ENCODE results near the gene PITPNC1. TPM values are rescaled to one million over a fixed set of nuclear protein-coding genes. Genes with fewer than 3 reads are reported as not detected.

The PITPNC1 gene
- total and polyA plus RNA-seq, 8 donors: 9.7 to 21.9 (median 11.3) TPM

DNA sequence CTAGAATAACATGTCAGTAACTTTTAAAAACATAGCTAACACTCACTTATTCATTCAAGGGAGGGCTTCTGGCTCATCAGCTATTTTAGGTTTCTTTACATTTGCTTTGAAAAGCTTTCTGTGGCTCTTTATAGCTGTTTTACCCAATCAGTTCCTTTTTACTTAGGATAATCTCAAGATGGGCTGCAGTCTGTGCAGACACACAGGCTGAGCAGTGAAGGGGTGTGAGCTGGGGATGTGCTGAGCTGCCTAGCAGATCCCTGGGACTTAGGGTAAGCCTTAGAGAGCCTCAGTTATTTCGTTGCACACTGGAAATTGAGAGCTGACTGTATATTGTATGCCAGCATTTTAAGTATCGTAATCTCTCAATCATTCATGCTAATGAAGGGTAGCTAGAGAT lies 310.4 kb downstream of the PITPNC1 start:
- ATAC-seq (no peak), DNase-seq (no peak)
- no peak overlapping the region for H3K27ac ChIP-seq
- H3K27me3 ChIP-seq: no peaks in the 10 kb centered on the region
- H3K4me1 ChIP-seq: peaks cover 0 to 7% of the 10 kb centered on the region in 2 donors
- no peak overlapping the region for H3K4me3 ChIP-seq
- TF ChIP-seq, protein P1, sequence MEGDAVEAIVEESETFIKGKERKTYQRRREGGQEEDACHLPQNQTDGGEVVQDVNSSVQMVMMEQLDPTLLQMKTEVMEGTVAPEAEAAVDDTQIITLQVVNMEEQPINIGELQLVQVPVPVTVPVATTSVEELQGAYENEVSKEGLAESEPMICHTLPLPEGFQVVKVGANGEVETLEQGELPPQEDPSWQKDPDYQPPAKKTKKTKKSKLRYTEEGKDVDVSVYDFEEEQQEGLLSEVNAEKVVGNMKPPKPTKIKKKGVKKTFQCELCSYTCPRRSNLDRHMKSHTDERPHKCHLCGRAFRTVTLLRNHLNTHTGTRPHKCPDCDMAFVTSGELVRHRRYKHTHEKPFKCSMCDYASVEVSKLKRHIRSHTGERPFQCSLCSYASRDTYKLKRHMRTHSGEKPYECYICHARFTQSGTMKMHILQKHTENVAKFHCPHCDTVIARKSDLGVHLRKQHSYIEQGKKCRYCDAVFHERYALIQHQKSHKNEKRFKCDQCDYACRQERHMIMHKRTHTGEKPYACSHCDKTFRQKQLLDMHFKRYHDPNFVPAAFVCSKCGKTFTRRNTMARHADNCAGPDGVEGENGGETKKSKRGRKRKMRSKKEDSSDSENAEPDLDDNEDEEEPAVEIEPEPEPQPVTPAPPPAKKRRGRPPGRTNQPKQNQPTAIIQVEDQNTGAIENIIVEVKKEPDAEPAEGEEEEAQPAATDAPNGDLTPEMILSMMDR (IDR thresholded peaks at IDR 0.05): no peak
- peaks cover 0 to under 1% of the 10 kb centered on the region in 2 donors for H3K36me3 ChIP-seq
- H3K9me3 ChIP-seq: no peaks in the 10 kb centered on the region
- intact Hi-C loops (cut with DNase I): loop anchor here in 1 of 2 donors (5.0 kb wide), 1 partner anchor 310 kb away; the partner anchor contains the start of gene PITPNC1

- H3K27me3 ChIP-seq: no peaks in the 10 kb centered on the region
- H3K27ac ChIP-seq: no peak overlapping the region
- peaks cover 0 to 7% of the 10 kb centered on the region in 2 donors for H3K4me1 ChIP-seq
- peak; percentile 89 for ATAC-seq
- H3K36me3 ChIP-seq: peaks cover 0 to 5% of the 10 kb centered on the region in 2 donors
- peak in 2 of 4 donors; percentile 59 to 70 for DNase-seq
- intact Hi-C loops (cut with DNase I): loop anchor here (5.0 to 10.0 kb wide), 2 partner anchors 312 to 315 kb away; partner anchors contain the start of gene PITPNC1 (in 2 of the 2)
- H3K4me3 ChIP-seq: no peak overlapping the region
- no peaks in the 10 kb centered on the region for H3K9me3 ChIP-seq
- TF ChIP-seq, protein P1 (IDR thresholded peaks at IDR 0.05): peak; percentile 73 to 80
Measured at GRCh38 chr17:67689534-67690177, 312.6 kb downstream of the PITPNC1 start.

GRCh38 chr17:67693811-67694210 lies 316.7 kb downstream of the PITPNC1 start:
- peaks cover 0 to 5% of the 10 kb centered on the region in 2 donors for H3K36me3 ChIP-seq
- no peaks in the 10 kb centered on the region for H3K27me3 ChIP-seq
- DNase-seq (no peak), ATAC-seq (no peak)
- no peaks in the 10 kb centered on the region for H3K9me3 ChIP-seq
- peaks cover 0 to 7% of the 10 kb centered on the region in 2 donors for H3K4me1 ChIP-seq
- no peak overlapping the region for H3K27ac ChIP-seq
- intact Hi-C loops (cut with DNase I): loop anchor here in 1 of 2 donors (10.0 kb wide), 1 partner anchor 319 kb away; the partner anchor contains the start of gene PITPNC1
- TF ChIP-seq, protein P1 (IDR thresholded peaks at IDR 0.05): no peak
- no peak overlapping the region for H3K4me3 ChIP-seq

GRCh38 chr17:67696347-67696746 lies 319.3 kb downstream of the PITPNC1 start:
- Histone ChIP-seq H3K27ac (no peak overlapping the region), H3K27me3 (no peaks in the 10 kb centered on the region), H3K36me3 (peaks cover 0 to 5% of the 10 kb centered on the region in 2 donors), H3K9me3 (peaks cover 0 to 3% of the 10 kb centered on the region in 2 donors), H3K4me1 (no peaks in the 10 kb centered on the region), H3K4me3 (no peak overlapping the region)
- TF ChIP-seq, protein P1 (IDR thresholded peaks at IDR 0.05): no peak
- ATAC-seq (peak; percentile 51), DNase-seq (no peak)
- intact Hi-C loops (cut with DNase I): loop anchor here in 1 of 2 donors (10.0 kb wide), 1 partner anchor 322 kb away; the partner anchor contains the start of gene PITPNC1

DNA sequence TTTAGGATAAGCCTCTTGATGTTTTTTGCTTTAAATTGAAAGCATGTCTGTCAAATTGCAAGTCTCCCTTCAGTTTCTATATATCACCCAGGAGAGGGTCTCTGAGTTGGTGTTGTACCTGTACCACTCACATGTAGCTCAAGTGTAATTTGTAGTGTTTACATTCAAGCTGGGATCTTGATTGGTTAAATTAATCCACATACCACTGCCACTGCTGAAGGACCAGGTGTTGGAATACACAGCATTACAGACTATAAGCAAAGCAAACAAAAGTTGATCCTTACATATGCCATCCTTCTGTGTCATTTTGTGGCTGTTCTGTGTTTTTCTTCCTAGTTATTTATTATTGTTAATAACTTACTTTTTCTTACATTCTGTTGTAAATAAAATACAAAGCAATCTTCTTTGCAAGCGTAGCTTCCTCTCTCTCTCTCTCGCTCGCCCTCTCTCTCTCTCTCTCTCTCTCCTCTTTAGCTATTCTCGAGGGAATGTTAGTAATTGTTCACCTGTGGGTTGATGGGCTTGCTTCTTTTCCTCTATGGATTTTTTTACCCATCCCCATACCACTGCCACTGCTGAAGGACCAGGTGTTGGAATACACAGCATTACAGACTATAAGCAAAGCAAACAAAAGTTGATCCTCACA lies 319.9 kb downstream of the PITPNC1 start:
- ATAC-seq: peak; percentile 73
- no peaks in the 10 kb centered on the region for H3K4me1 ChIP-seq
- no peak overlapping the region for H3K4me3 ChIP-seq
- intact Hi-C loops (cut with DNase I): loop anchor here in 1 of 2 donors (10.0 kb wide), 1 partner anchor 322 kb away; the partner anchor contains the start of gene PITPNC1
- H3K36me3 ChIP-seq: peaks cover 0 to 5% of the 10 kb centered on the region in 2 donors
- no peak overlapping the region for H3K27ac ChIP-seq
- peaks cover 0 to 3% of the 10 kb centered on the region in 2 donors for H3K9me3 ChIP-seq
- no peak for DNase-seq
- TF ChIP-seq, protein P1 (IDR thresholded peaks at IDR 0.05): no peak
- H3K27me3 ChIP-seq: no peaks in the 10 kb centered on the region
